Naive B cell (primary cell): Measurements from ENCODE around the gene TEX19. TPM values are rescaled to one million over a fixed set of nuclear protein-coding genes. Genes with fewer than 3 reads are reported as not detected.

Source experiments
- ATAC-seq, 2 donors: fragments of 150-1000 bp; cut with Tn5 transposase; 2 replicates each; pipeline ENCODE4 v1.10.0; 2021; ENCODE audit warnings: low read depth in 2 of 2, mild to moderate bottlenecking in 2 of 2, moderate library complexity in 2 of 2
- DNase-seq: peaks from one replicate; pipeline ENCODE4 v3.0.0; 2022
- H3K27ac Mint-ChIP-seq, 6 donors: one replicate each; pipeline ENCODE4 v1.8.0; 2020 to 2022; ENCODE audit warnings: mild to moderate bottlenecking in 6 of 6, mixed read lengths in 6 of 6, moderate library complexity in 5 of 6, inconsistent platforms in 2 of 6
- H3K27me3 Mint-ChIP-seq, 3 donors: one replicate each; pipeline ENCODE4 v1.8.0; 2021 to 2022; ENCODE audit warnings: mixed read lengths in 3 of 3, mild to moderate bottlenecking in 1 of 3
- H3K36me3 Mint-ChIP-seq, 2 donors: one replicate each; pipeline ENCODE4 v1.8.0; 2020 to 2022; ENCODE audit warnings: mixed read lengths in 2 of 2, inconsistent platforms in 1 of 2, mild to moderate bottlenecking in 1 of 2
- H3K4me1 Mint-ChIP-seq, 3 donors: one replicate each; pipeline ENCODE4 v1.8.0; 2020 to 2022; ENCODE audit warnings: mixed read lengths in 3 of 3, inconsistent platforms in 1 of 3, mild to moderate bottlenecking in 1 of 3, moderate library complexity in 1 of 3
- H3K4me3 Mint-ChIP-seq, 8 donors: one replicate each; pipeline ENCODE4 v1.8.0; 2020 to 2022; ENCODE audit warnings: mild to moderate bottlenecking in 8 of 8, mixed read lengths in 8 of 8, moderate library complexity in 8 of 8, inconsistent platforms in 2 of 8
- H3K9me3 Mint-ChIP-seq, 7 donors: one replicate each; pipeline ENCODE4 v1.8.0; 2020 to 2022; ENCODE audit warnings: mixed read lengths in 7 of 7, mild to moderate bottlenecking in 5 of 7, inconsistent platforms in 2 of 7, moderate library complexity in 1 of 7
- polyA plus RNA-seq, 6 donors: library from polyadenylated mRNA; unstranded; fragments of 300-500 nt; fragmentation: Illumina TruSeq; gene quantifications; one replicate each; pipeline ENCODE4 v1.2.3, GENCODE V29; 2021; ENCODE audit warnings: low read depth in 6 of 6

The TEX19 gene
- polyA plus RNA-seq, 6 donors from 2014 or later = not detected

- DNase-seq = no peak
- no peak for ATAC-seq
- Mint-ChIP-seq H3K36me3 (no peaks in the 10 kb centered on the region), H3K4me1 (peaks cover 2 to 14% (median 12%) of the 10 kb centered on the region in 3 donors), H3K9me3 (peaks cover 0 to 2% (median 0%) of the 10 kb centered on the region in 7 donors), H3K27me3 (peaks cover 13 to 56% (median 15%) of the 10 kb centered on the region in 3 donors), H3K27ac (no peak overlapping the region), H3K4me3 (no peak overlapping the region)
Measured at GRCh38 chr17:82384730-82385481, 25.9 kb downstream of the TEX19 start.

- no peak overlapping the region for H3K4me3 Mint-ChIP-seq
- DNase-seq (no peak), ATAC-seq (no peak)
- peaks cover 2 to 14% (median 8%) of the 10 kb centered on the region in 3 donors for H3K4me1 Mint-ChIP-seq
- H3K27me3 Mint-ChIP-seq = peaks cover 9 to 48% (median 9%) of the 10 kb centered on the region in 3 donors
- no peak overlapping the region for H3K27ac Mint-ChIP-seq
- no peaks in the 10 kb centered on the region for H3K36me3 Mint-ChIP-seq
- H3K9me3 Mint-ChIP-seq = peaks cover 0 to 2% (median 0%) of the 10 kb centered on the region in 7 donors
Measured at GRCh38 chr17:82385559-82386254, 26.7 kb downstream of the TEX19 start.

GRCh38 chr17:82386255-82386831, 27.3 kb downstream of the TEX19 start:
- H3K27me3 Mint-ChIP-seq = peaks cover 3 to 41% (median 5%) of the 10 kb centered on the region in 3 donors
- ATAC-seq (no peak), DNase-seq (no peak)
- H3K4me3 Mint-ChIP-seq = no peak overlapping the region
- H3K27ac Mint-ChIP-seq = peak overlapping the region in 1 of 6 donors; percentile 69
- no peaks in the 10 kb centered on the region for H3K36me3 Mint-ChIP-seq
- no peaks in the 10 kb centered on the region for H3K9me3 Mint-ChIP-seq
- peaks cover 2 to 10% (median 8%) of the 10 kb centered on the region in 3 donors for H3K4me1 Mint-ChIP-seq

GRCh38 chr17:82386881-82387704, 28.0 kb downstream of the TEX19 start:
- Mint-ChIP-seq H3K4me3 (no peak overlapping the region), H3K36me3 (no peaks in the 10 kb centered on the region), H3K9me3 (no peaks in the 10 kb centered on the region), H3K27me3 (peaks cover 0 to 36% (median 3%) of the 10 kb centered on the region in 3 donors), H3K4me1 (peaks cover 2 to 8% (median 7%) of the 10 kb centered on the region in 3 donors), H3K27ac (peak overlapping the region in 1 of 6 donors; percentile 72)
- DNase-seq = no peak
- ATAC-seq = no peak

- DNase-seq (no peak), ATAC-seq (no peak)
- no peaks in the 10 kb centered on the region for H3K36me3 Mint-ChIP-seq
- H3K4me1 Mint-ChIP-seq = peaks cover 2 to 8% (median 7%) of the 10 kb centered on the region in 3 donors
- H3K9me3 Mint-ChIP-seq = no peaks in the 10 kb centered on the region
- H3K27ac Mint-ChIP-seq = peak overlapping the region in 2 of 6 donors; percentile 54 to 72
- peaks cover 0 to 32% (median 3%) of the 10 kb centered on the region in 3 donors for H3K27me3 Mint-ChIP-seq
- H3K4me3 Mint-ChIP-seq = no peak overlapping the region
Measured at GRCh38 chr17:82387705-82388106, 28.7 kb downstream of the TEX19 start.

- peak overlapping the region in 1 of 6 donors; percentile 54 for H3K27ac Mint-ChIP-seq
- H3K36me3 Mint-ChIP-seq = no peaks in the 10 kb centered on the region
- no peak overlapping the region for H3K4me3 Mint-ChIP-seq
- DNase-seq (no peak), ATAC-seq (no peak)
- H3K4me1 Mint-ChIP-seq = peaks cover 2 to 8% (median 7%) of the 10 kb centered on the region in 3 donors
- H3K9me3 Mint-ChIP-seq = no peaks in the 10 kb centered on the region
- H3K27me3 Mint-ChIP-seq = peaks cover 0 to 27% (median 3%) of the 10 kb centered on the region in 3 donors
Measured at GRCh38 chr17:82388223-82388921, 29.3 kb downstream of the TEX19 start.

- DNase-seq (no peak), ATAC-seq (no peak)
- Mint-ChIP-seq H3K27ac (no peak overlapping the region), H3K4me1 (peaks cover 2 to 8% (median 7%) of the 10 kb centered on the region in 3 donors), H3K27me3 (peaks cover 0 to 23% (median under 1%) of the 10 kb centered on the region in 3 donors), H3K36me3 (no peaks in the 10 kb centered on the region), H3K9me3 (no peaks in the 10 kb centered on the region), H3K4me3 (no peak overlapping the region)
Measured at GRCh38 chr17:82388922-82389283, 29.9 kb downstream of the TEX19 start.

- ATAC-seq (no peak), DNase-seq (no peak)
- H3K27ac Mint-ChIP-seq = no peak overlapping the region
- no peaks in the 10 kb centered on the region for H3K9me3 Mint-ChIP-seq
- H3K27me3 Mint-ChIP-seq = peaks cover 0 to 23% (median 0%) of the 10 kb centered on the region in 3 donors
- peaks cover 2 to 8% (median 7%) of the 10 kb centered on the region in 3 donors for H3K4me1 Mint-ChIP-seq
- no peak overlapping the region for H3K4me3 Mint-ChIP-seq
- H3K36me3 Mint-ChIP-seq = no peaks in the 10 kb centered on the region
Measured at GRCh38 chr17:82389379-82389778, 30.3 kb downstream of the TEX19 start.

GRCh38 chr17:82390015-82390859, 31.2 kb downstream of the TEX19 start:
- Mint-ChIP-seq H3K27me3 (peaks cover 0 to 17% (median 0%) of the 10 kb centered on the region in 3 donors), H3K27ac (no peak overlapping the region), H3K4me3 (no peak overlapping the region), H3K4me1 (peaks cover 2 to 8% (median 7%) of the 10 kb centered on the region in 3 donors), H3K9me3 (no peaks in the 10 kb centered on the region), H3K36me3 (no peaks in the 10 kb centered on the region)
- no peak for ATAC-seq
- no peak for DNase-seq

- ATAC-seq = no peak
- H3K4me1 Mint-ChIP-seq = peaks cover 2 to 8% (median 8%) of the 10 kb centered on the region in 3 donors
- H3K4me3 Mint-ChIP-seq = no peak overlapping the region
- no peak overlapping the region for H3K27ac Mint-ChIP-seq
- H3K27me3 Mint-ChIP-seq = peaks cover 0 to 13% (median 0%) of the 10 kb centered on the region in 3 donors
- no peak for DNase-seq
- H3K36me3 Mint-ChIP-seq = peaks cover 0 to under 1% of the 10 kb centered on the region in 2 donors
- H3K9me3 Mint-ChIP-seq = no peaks in the 10 kb centered on the region
Measured at GRCh38 chr17:82390860-82391435, 31.9 kb downstream of the TEX19 start.

GRCh38 chr17:82391496-82392066, 32.5 kb downstream of the TEX19 start:
- peaks cover 0 to 7% (median 0%) of the 10 kb centered on the region in 3 donors for H3K27me3 Mint-ChIP-seq
- H3K36me3 Mint-ChIP-seq = peaks cover 0 to 7% of the 10 kb centered on the region in 2 donors
- DNase-seq (no peak), ATAC-seq (no peak)
- peaks cover 2 to 14% (median 8%) of the 10 kb centered on the region in 3 donors for H3K4me1 Mint-ChIP-seq
- no peak overlapping the region for H3K4me3 Mint-ChIP-seq
- no peak overlapping the region for H3K27ac Mint-ChIP-seq
- no peaks in the 10 kb centered on the region for H3K9me3 Mint-ChIP-seq
